Esophagus muscularis mucosa (tissue), 4 donors: ENCODE measurements around the gene PRDM5.

Source experiments
- EP300 ChIP-seq: sonication (generic); formaldehyde crosslinking; IDR thresholded peaks from one replicate; pipeline ENCODE4 v1.6.1; 2017; ENCODE audit warnings: antibody characterized with exemption
- POLR2A ChIP-seq: fragments of 450-650 bp; IDR thresholded peaks from one replicate; pipeline ENCODE4 v1.6.1; 2017; ENCODE audit warnings: antibody characterized with exemption, moderate library complexity, mild to moderate bottlenecking, low read depth
- POLR2AphosphoS5 ChIP-seq, 2 donors: sonication (generic); formaldehyde crosslinking; IDR thresholded peaks; one replicate each; pipeline ENCODE4 v1.6.1; 2017; ENCODE audit warnings: antibody characterized with exemption in 2 of 2
- TF ChIP-seq, protein P1 (sequence below), 3 experiments: fragments of 200-600 bp in 2 of 3; fragments of 450-650 bp in 1 of 3; sonication (generic) in 2 of 3; IDR thresholded peaks; one replicate each; pipeline ENCODE4 v1.5.1; 2017 to 2019; ENCODE audit warnings: antibody characterized with exemption in 3 of 3, mild to moderate bottlenecking in 2 of 3, moderate library complexity in 1 of 3

DNA sequence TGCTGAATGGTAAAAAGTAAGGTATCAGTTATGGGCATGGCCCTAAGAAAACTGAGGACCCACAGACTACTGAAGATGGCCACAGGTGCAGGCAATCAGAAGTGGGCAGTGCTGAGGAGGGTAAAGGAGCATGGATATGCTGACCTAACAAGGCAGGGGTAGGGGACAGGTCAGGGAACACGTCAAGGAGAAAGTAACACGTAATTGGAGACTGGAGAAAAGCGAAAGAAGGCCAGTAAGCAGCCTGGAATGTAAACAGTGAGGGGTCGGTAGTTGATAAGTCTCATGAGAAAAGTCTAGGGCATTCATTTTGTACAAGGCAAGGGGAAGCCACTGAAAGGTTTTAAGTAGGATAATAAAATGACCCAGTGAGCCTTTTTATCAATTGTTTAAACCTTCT is 153.3 kb downstream of the PRDM5 start:
- TF ChIP-seq, protein P1, sequence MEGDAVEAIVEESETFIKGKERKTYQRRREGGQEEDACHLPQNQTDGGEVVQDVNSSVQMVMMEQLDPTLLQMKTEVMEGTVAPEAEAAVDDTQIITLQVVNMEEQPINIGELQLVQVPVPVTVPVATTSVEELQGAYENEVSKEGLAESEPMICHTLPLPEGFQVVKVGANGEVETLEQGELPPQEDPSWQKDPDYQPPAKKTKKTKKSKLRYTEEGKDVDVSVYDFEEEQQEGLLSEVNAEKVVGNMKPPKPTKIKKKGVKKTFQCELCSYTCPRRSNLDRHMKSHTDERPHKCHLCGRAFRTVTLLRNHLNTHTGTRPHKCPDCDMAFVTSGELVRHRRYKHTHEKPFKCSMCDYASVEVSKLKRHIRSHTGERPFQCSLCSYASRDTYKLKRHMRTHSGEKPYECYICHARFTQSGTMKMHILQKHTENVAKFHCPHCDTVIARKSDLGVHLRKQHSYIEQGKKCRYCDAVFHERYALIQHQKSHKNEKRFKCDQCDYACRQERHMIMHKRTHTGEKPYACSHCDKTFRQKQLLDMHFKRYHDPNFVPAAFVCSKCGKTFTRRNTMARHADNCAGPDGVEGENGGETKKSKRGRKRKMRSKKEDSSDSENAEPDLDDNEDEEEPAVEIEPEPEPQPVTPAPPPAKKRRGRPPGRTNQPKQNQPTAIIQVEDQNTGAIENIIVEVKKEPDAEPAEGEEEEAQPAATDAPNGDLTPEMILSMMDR (IDR thresholded peaks at IDR 0.05), result no peak
- no peak for TF ChIP-seq POLR2A
- TF ChIP-seq POLR2AphosphoS5 (IDR thresholded peaks at IDR 0.05), result no peak
- no peak for TF ChIP-seq EP300
